ENCODE measurements around the gene KIAA1614.

The KIAA1614 gene

DNA sequence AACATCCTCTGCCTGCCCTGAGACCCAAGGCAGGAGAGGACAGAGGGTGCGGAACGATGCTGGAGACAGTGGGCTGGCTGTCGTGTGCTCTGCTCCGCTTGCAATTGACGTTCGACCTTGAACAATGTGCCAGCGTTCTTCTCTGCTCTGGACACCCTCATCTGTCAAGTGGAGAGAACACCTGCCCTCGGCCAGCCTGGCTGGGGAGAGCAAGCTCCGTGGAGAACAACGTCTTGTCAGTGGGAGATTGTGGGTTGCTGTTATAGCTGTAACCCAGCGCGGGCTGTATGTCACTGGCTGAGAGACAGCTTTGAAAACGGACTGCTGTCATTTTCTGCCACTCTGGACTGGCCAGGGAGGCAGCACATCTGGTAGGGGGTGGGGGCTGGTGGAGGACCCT lies 14.7 kb downstream of the KIAA1614 start:
- DNase-seq, result peak in 1 of 2 experiments; percentile 34

DNA sequence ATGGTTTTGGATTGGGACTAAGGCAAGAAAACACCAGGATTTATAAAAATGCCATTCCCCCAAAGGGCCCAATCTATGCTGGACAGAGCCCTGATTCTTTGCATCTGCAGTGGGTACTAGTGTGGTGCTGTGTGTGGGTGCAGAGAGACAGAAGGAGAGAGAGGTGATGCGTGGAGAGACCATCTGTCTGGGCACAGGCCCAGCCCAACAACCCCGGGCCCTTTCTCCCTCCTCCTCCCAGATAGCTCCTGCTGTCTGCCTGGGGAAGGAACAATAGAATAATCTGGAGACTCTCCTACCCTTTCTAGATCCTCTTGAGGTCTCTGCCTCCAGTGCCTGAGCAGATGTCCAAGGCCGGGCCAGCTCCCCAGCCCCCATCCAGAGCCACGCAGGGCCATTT lies 15.1 kb downstream of the KIAA1614 start:
- peak in 1 of 2 experiments; percentile 38 for DNase-seq

DNA sequence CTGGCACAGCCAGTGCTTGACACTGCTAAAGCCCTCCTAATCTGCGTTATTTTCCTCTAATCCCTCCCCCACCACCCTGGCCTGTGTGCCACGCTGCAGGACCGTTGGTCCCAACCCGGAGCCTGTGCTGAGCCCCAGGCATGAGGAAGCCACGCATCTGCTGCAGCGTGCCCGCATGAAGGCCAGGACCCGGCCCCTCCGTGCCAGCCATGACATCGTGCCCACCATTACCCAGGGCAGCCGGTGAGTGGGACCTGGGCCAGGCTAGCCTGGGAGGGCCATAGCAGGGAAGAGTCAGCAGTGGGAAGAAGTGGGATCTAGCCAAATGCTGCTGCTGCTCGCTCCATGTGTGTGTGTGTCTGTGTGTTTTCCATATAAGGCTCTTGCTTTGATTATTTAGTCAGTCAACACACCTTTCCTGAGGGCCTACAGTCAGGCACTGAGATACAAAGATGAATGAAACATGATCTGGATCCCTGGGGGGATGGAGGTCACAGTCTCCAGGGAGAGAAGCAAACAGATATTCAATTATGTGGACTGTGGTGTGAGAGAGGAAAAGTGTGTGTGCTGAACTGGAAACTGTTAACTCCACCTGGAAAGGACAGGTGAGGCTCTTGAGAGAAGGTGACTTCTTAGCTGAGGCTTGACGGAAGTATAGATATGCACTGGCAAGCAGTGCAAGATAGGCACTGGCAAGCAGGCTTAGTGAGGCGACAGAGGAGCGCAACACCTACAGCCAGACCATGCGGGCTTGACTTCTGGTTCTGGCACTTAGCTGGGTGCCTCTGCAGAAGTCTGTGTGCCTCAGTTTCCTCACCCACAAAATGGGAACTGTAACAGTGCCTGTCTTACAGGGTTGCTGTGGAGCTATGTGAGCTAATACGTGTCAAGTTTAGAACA lies 15.9 kb downstream of the KIAA1614 start:
- peak; percentile 98 for DNase-seq

DNA sequence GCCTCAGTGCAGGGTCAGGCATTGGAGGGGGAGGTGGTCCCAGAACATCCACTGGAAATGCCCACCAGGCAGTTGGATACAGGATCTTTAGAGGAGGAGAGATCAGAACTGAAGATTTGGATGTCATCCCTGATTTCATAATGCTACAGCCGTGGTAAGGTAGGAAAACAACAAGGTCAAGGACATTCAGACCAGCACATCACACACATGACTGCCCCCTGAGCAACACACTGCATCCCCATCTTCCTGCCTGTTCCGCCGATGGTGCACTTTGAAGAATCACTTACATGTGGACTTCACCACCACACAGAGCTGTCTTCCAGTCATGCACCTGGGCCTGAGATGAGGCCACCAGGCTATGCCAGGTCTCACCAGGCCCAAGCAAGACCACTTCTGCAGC lies 16.7 kb downstream of the KIAA1614 start:
- DNase-seq, result no peak

DNA sequence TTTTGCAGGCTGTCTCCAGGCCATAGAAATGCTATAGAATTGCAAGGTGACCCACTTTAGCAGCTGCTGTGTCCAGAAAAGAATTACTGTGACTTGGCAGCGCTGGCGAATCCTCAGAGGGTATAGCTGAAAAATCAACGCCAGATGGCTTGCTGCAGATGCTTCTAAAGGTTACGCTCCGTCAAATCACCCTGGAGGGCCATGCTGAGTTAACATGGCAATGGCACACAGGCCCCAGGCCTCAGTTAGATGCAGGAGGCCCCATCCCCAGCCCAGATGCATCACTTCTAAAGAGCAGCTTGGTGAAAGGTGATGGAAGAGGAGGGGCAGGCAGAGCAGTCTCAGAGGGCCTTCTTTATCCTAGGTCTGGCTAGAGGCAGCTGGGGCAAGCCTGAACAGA lies 18.0 kb downstream of the KIAA1614 start:
- no peak for DNase-seq

DNA sequence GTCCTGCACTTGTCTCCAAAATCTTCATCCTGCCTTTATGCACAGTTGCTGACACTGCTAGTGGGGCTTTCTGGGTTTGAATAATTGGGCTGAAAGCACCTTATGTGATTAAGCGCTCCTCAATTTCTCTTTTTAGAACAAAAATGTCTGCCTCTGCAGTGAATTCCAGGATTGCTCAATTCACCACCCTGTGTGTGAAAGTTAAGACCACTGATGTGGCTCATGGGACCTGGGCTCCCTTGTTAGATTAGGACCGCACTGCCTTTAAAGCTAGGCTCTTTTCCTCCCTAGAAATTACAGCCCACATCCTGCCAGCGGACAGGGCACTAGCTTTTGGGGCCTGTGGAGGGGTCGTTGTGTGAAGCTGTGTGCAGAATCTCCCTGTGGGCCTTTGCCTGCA lies 18.8 kb downstream of the KIAA1614 start:
- no peak for DNase-seq

DNA sequence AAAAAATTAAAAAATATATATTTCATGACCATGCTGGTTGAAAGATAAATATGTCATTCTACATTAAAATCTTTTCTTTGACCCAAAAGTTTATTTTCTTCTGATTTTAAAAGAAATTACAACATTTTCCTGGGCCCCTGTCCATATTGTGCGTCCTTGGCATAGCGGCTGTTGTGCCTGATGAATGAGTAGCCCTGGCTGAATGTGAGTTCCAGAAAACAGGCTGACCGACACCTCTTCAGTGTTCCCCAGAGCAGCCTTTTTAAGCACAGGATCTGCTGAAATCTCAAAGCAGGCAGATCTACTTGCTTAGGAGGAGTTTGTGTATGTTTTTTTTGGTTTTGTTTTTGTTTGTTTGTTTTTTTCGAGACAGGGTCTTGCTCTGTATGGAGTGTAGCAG lies 19.7 kb downstream of the KIAA1614 start:
- DNase-seq, result no peak

DNA sequence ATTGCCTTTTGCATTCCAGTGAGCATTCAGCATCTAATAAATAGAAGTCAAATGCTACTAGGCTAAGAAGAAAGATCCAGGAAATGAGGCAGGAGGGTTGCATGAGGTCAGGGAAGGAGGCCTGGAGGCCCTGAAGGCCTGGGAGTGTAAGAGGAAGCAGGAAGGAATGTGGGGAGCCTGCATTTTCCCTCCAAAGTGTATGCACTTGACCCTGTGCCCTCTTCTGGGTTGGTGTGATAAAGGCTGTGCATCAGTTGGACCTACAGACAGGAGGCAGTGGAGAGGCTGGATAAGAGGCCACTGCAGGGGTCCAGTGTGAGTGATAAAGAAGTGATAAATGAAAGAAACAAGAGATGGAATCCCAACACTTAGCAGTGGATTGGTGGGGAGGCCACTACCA lies 20.4 kb downstream of the KIAA1614 start:
- no peak for DNase-seq

DNA sequence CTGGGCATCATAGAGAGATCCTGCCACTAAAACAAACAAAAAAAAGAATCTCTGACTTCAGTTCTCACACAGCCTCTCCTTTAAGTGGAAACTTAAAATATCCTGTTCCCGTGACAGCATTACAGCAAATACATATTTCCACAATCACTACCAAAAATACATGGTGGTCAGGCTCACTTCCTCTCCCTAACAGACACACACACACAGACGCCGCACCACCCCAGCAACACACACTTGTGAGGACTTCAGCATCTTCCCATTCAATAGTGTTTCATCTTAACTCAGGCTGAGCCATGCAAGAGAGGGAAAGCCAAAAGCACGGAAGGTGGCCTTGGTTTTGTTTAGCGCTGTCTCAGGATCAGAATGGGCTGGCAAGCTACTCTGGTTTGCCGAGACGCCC lies 21.9 kb downstream of the KIAA1614 start:
- DNase-seq, result no peak

DNA sequence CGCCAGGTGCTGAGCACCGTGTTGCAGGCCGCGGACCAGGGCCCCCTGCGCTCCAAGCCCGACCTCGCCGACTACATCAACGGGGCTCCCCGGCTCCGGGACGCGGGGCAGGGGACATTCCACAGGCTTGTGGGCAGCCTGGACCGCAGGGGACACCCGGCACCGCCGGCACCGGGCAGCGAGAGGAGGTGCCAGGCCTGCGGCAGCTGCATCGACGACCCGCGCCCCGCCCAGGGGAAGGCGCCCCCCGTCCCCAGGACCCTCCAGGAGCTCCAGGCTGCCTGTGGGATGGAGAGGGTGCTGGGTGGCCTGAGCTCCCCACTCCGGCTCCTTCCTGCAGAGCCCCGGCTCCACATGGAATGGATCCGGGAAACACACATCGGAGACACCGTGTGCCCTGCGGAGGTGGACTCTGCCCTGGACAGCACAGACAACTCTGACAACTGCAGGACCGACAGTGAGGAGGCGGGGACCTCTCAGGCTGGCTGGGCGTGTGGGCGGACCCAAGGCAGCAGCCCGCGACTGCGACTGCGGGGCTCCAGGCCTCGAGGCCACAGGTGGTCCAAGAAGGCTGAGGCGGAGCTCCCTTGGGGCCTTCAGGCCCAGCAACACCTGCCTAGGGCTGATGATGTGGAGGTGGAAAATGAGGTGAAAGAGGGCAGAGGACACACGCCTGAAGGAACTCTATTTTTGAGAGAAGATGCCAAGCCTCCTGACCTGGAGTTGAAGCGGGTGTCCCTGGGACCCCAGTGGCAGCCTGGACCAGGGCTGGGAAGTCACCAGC lies 22.8 kb downstream of the KIAA1614 start:
- peak; percentile 31 to 80 for DNase-seq

DNA sequence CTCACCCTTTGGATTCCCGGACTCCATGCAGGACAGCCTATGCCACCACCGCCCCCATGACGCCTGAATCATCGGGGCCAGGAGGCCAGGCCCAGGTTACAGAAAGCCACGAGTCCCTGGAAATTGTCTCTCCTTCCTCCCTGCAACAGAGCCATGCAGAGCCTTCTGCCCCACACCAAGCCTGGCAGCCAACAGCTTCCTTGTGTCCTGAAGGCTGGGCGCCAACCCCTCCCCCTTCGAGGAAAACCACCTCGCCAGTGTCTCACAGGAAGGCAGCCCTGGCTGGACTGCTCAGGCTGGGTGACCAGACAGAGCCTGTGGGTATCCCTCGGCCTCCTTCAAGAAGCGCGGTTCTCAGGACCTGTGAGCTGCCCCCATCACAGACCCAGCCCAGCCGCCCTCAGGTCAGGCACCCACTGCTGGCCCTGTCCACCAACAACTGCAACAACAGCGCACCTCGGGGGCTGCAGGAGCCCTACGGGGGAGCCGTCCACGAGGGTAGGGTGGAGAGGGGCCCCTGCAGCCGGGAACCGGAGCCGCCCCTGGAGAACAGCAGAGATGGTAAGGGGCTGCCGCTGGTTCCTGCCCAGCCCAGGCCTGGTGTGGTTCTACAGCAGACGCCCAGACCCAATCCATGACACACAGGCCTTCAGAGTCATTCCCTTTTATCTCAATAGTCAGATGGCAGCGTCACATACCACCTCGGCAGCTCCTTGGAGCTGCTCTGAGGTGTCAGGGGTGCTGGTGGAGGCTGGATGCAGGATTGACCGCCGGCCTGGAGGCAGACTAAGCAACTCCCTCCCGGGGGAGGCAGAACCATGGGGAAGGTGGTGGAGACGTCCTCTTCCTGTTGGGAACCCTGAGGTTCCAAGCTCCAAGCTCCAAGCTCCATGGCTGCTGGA lies 23.7 kb downstream of the KIAA1614 start:
- peak in 1 of 2 experiments; percentile 32 for DNase-seq

DNA sequence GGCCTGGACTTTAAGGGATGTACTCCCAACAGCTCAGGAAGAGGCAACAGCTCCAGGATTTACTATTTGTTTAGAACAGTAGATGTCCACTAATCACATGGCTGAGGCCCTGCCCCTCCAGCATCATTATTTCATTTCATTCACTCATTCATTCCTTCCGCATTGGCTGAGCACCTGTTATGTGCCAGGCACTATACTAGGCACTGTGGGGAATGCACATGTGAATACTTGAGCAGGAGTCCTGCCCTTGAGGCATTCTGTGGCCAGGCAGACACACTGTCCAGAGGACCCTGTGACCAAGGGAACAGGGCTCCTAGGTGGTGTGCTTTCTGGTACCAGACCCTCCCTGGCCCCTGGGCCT lies 24.3 kb downstream of the KIAA1614 start:
- no peak for DNase-seq

DNA sequence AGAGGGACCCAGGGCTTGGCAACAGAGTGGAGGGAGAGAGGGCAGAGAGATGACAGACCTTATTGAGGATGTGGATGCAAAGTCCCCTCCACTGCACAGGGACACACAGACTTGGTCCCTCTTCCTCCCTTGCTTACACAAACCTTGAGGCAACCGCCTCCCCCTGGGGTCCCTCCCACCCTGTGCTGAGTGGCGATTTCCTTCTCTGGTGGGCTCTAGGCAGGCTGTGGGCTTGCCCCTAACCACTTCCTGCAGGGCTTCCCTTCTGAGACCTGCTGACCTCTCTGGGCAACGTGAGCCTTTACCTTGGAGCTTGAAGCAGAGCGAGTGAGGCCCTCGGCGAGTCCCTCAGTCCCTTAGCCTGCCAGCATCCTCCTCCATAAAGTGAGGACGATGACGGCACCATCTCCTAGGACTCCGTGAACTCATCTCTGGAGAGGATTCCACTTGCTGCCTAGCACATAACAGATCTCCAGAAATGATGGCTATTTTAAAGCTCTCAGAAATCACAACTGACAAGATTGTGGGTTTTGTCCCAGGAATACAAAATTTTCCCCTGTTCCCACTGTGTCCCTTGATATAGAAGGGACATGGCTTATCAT lies 25.0 kb downstream of the KIAA1614 start:
- DNase-seq, result no peak

DNA sequence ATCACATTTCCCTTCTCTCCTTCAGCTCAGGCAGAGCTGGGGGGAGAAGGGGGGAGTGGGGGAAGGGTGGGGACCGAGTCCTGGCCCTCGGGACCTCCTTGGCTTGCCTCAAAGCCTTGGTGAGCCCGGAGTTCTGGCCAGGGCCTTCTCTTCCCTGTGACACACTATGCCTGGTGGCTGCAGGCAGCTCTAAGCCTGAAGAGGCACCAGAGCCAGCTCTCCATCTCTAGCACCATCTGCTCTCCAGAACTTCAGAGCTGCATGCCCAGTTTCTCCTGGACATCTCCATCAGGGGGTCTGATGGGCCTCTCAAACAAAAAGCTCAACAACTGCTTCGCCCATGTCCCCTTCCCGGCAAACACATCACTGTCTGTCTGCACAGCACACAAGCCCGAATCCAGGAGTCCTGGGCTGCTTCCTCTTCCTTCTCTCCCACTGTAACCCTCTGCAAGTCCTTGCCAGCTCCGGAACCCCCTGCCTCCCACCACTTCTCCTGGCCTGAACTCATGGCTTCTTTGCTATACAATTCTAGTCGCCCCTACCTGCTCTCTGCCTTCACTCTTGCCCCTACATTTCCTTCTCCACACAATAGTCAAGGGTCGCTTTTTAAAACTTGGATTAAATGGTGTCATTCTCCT lies 26.5 kb downstream of the KIAA1614 start:
- no peak for DNase-seq

DNA sequence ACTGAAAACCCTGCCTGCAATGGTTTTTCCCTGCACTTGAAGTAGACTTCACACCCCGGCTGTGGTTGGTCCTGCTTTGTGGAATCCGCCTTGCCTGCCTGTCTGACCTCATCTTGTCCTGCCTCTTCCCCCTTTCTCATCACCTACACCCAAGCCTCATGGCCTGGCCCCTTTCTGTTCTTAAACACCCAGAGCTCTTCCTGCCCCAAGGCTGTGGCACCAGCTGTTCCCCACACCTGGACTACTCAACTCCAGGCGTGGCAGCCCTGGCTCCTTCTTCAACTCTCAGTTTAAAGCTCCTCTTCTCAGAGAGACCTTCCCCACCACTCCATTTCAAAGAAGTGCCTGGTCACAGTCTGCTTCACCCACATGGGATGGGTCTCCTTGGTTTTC lies 27.0 kb downstream of the KIAA1614 start:
- DNase-seq, result no peak

DNA sequence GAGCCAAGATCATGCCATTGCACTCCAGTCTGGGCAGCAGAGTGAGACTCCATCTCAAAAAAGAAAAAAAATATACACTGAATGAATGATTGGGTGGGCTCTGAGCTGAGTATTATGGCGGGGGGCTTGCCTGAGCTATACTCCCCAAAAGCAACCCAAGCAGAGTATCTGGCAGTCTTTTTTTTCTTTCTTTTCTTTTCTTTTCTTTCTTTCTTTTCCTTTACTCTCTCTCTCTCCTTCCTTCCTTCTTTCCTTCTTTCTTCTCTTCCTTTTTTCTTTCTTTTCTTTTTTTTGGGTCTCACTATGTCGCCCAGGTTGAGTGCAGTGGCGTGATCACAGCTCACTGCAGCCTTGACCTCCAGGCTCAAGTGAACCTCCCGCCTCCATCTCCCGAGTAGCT lies 27.7 kb downstream of the KIAA1614 start:
- no peak for DNase-seq

DNA sequence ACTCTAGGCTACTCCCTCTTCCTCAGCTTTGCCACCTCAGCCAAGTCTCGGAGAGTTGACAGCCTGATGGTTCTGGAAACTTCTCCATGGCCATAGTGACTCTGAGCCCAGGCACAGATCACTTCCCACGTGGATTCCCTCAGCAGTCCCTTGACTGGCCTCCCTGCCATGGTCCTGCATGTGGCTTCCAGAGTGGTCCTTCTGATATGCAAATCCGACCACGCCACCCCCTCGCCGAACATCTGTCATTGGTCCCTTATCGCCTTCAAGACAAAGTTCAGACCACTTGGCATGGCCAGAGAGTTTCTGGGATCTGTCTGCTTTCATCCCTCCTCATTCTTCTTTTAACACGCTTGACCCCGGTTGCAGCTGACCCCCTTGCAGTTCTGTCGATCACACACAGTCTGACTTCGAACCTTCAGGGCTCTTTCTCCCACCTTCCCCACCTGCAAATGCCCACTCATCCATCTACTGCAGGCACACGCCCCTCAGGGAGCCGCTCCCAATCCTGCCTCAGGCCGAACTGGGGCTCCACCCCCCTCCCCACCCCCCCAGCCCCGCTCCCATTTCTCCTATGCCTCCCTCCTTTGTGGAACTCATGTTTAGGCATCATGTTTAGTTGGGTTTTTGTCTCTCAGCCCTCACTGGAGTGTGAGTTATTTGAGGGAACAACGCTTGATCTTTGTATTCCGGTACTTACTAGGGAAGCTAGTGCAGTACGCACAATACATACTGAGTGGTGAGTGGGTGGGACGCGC lies 29.0 kb downstream of the KIAA1614 start:
- no peak for DNase-seq

DNA sequence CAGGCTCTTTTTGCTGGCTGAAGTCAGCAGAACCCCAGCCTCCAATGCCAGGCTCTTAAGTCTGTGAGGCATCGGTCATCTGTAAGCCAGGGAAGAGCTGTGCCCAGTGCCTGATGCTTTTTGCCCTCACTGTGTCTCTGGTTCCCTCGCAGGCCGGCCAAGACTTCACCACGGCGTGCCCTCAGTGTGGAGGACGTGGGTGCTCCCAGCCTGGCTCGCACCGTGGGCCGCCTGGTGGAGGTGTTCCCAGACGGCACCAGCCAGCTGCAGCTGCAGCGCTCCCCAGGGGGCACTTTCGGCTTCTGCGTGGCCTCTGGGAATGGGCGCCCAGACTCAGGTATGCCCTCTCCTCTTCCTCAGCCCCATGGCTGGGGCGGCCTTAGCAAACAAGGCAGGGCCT lies 32.5 kb downstream of the KIAA1614 start:
- DNase-seq, result peak in 1 of 2 experiments; percentile 29

DNA sequence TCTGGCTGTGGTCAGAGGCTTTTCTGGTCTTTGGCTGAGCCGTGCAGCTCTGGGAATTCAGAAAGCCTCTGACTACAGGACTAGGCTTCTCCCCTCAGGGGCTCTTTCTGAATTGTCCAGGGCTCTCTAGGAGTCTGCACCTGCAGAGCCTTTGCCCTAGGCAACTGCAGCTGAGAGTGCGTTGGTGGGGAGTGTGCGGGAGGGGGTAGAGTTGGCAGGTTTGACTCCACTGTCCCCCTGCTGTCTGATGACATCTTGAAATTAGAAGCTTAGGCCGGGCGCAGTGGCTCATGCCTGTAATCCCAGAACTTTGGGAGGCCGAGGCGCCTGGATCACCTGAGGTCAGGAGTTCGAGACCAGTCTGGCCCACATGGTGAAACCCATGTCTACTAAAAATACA lies 32.9 kb downstream of the KIAA1614 start:
- no peak for DNase-seq

DNA sequence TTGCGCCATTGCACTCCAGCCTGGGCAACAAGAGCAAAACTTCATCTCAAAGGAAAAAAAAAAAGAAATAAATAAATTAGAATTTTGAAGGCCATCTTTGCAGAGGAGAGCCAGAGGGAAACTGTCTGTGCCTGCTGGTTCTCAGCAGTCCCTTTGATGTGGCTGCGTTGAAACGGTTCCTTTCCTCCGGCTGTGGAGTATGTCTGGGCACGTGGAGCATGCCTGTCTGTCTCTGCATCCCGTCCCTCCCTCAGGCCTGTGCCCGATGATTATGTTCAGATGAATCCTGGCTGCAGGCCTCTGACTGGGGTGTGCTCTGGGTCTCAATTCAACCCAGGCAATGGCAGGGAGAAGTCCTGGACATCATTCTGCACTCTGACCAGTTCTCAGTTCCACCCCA lies 33.4 kb downstream of the KIAA1614 start:
- DNase-seq, result no peak
